HEK293 (cell line): Measurements from ENCODE around the gene GYG1.

ENCODE experiments used
- EGR2 ChIP-seq: fragments of 450-650 bp; formaldehyde crosslinking; IDR thresholded peaks from 2 replicates; pipeline ENCODE4 v1.5.1; 2016; ENCODE audit warnings: low read depth, missing biosample characterization, missing genetic modification characterization
- FEZF1 ChIP-seq: fragments of 450-650 bp; formaldehyde crosslinking; IDR thresholded peaks from 2 replicates; pipeline ENCODE4 v1.5.1; 2016; ENCODE audit warnings: missing biosample characterization, missing genetic modification characterization
- GFI1B ChIP-seq: fragments of 450-650 bp; formaldehyde crosslinking; IDR thresholded peaks from 2 replicates; pipeline ENCODE4 v1.5.1; 2016; ENCODE audit warnings: missing biosample characterization, missing genetic modification characterization
- GLI2 ChIP-seq: fragments of 450-650 bp; formaldehyde crosslinking; IDR thresholded peaks from 2 replicates; pipeline ENCODE4; 2017; ENCODE audit warnings: missing biosample characterization, missing genetic modification characterization, low read depth, borderline replicate concordance
- HOXA7 ChIP-seq: sonication (generic); formaldehyde crosslinking; IDR thresholded peaks from 2 replicates; pipeline ENCODE4 v1.8.1; 2022; ENCODE audit warnings: missing genetic modification reagents, borderline replicate concordance
- HOXD13 ChIP-seq: sonication (generic); formaldehyde crosslinking; IDR thresholded peaks from 2 replicates; pipeline ENCODE4 v1.8.0; 2022; ENCODE audit warnings: missing genetic modification reagents, borderline replicate concordance
- KLF1 ChIP-seq: fragments of 450-650 bp; formaldehyde crosslinking; IDR thresholded peaks from 2 replicates; pipeline ENCODE4 v1.5.1; 2016; ENCODE audit warnings: missing biosample characterization, missing genetic modification characterization
- KLF17 ChIP-seq: fragments of 450-650 bp; formaldehyde crosslinking; IDR thresholded peaks from 2 replicates; pipeline ENCODE4 v1.5.1; 2016; ENCODE audit warnings: missing biosample characterization, missing genetic modification characterization
- KLF7 ChIP-seq: fragments of 450-650 bp; formaldehyde crosslinking; IDR thresholded peaks from 2 replicates; pipeline ENCODE4 v1.5.1; 2016; ENCODE audit warnings: missing biosample characterization, missing genetic modification characterization, borderline replicate concordance
- KLF8 ChIP-seq: fragments of 450-650 bp; formaldehyde crosslinking; IDR thresholded peaks from 2 replicates; pipeline ENCODE4 v1.5.1; 2016; ENCODE audit warnings: missing biosample characterization, missing genetic modification characterization
- PRDM4 ChIP-seq: fragments of 450-650 bp; formaldehyde crosslinking; IDR thresholded peaks from 2 replicates; pipeline ENCODE4 v1.5.1; 2017; ENCODE audit warnings: missing biosample characterization, missing genetic modification characterization
- REPIN1 ChIP-seq: fragments of 450-650 bp; formaldehyde crosslinking; IDR thresholded peaks from 2 replicates; pipeline ENCODE4 v1.5.1; 2017; ENCODE audit warnings: missing biosample characterization, missing genetic modification characterization, low read depth
- SETDB1 ChIP-seq: IDR thresholded peaks from one replicate; pipeline ENCODE4 v1.6.1; 2017; ENCODE audit warnings: mild to moderate bottlenecking, low read length, moderate library complexity, mixed read lengths; ENCODE audit not compliant: insufficient read length
- ZBTB17 ChIP-seq: fragments of 450-650 bp; formaldehyde crosslinking; IDR thresholded peaks from 2 replicates; pipeline ENCODE4 v1.5.1; 2016; ENCODE audit warnings: missing biosample characterization, missing genetic modification characterization
- ZBTB21 ChIP-seq: fragments of 450-650 bp; formaldehyde crosslinking; IDR thresholded peaks from 2 replicates; pipeline ENCODE4 v1.5.1; 2017; ENCODE audit warnings: missing biosample characterization, missing genetic modification characterization
- ZBTB49 ChIP-seq: fragments of 450-650 bp; formaldehyde crosslinking; IDR thresholded peaks from 2 replicates; pipeline ENCODE4 v1.5.1; 2016; ENCODE audit warnings: missing biosample characterization, missing genetic modification characterization, low read depth
- ZBTB6 ChIP-seq: fragments of 450-650 bp; formaldehyde crosslinking; IDR thresholded peaks from 2 replicates; pipeline ENCODE4 v1.5.1; 2017; ENCODE audit warnings: missing biosample characterization, missing genetic modification characterization
- ZEB2 ChIP-seq: fragments of 450-650 bp; formaldehyde crosslinking; IDR thresholded peaks from 2 replicates; pipeline ENCODE4 v1.5.1; 2016; ENCODE audit warnings: missing biosample characterization, missing genetic modification characterization
- ZFP41 ChIP-seq: fragments of 450-650 bp; formaldehyde crosslinking; IDR thresholded peaks from 2 replicates; pipeline ENCODE4 v1.5.1; 2016; ENCODE audit warnings: missing biosample characterization, missing genetic modification characterization, borderline replicate concordance
- ZIC2 ChIP-seq: fragments of 450-650 bp; formaldehyde crosslinking; IDR thresholded peaks from 2 replicates; pipeline ENCODE4 v1.5.1; 2016; ENCODE audit warnings: missing biosample characterization, missing genetic modification characterization
- ZNF18 ChIP-seq: fragments of 450-650 bp; formaldehyde crosslinking; IDR thresholded peaks from 2 replicates; pipeline ENCODE4 v1.5.1; 2016; ENCODE audit warnings: missing biosample characterization, missing genetic modification characterization
- ZNF184 ChIP-seq: fragments of 450-650 bp; IDR thresholded peaks from 2 replicates; pipeline ENCODE4 v1.5.1; 2018; ENCODE audit warnings: missing biosample characterization, mild to moderate bottlenecking, missing genetic modification characterization
- ZNF2 ChIP-seq: fragments of 450-650 bp; formaldehyde crosslinking; IDR thresholded peaks from 2 replicates; pipeline ENCODE4 v1.5.1; 2016; ENCODE audit warnings: missing biosample characterization, missing genetic modification characterization
- ZNF211 ChIP-seq: fragments of 450-650 bp; formaldehyde crosslinking; IDR thresholded peaks from 2 replicates; pipeline ENCODE4 v1.5.1; 2016; ENCODE audit warnings: low read depth, missing biosample characterization, missing genetic modification characterization
- ZNF221 ChIP-seq: fragments of 450-650 bp; formaldehyde crosslinking; IDR thresholded peaks from 2 replicates; pipeline ENCODE4 v1.5.1; 2017; ENCODE audit warnings: missing biosample characterization, missing genetic modification characterization, borderline replicate concordance
- ZNF292 ChIP-seq: fragments of 450-650 bp; formaldehyde crosslinking; IDR thresholded peaks from 2 replicates; pipeline ENCODE4 v1.5.1; 2016; ENCODE audit warnings: low read depth, missing biosample characterization, missing genetic modification characterization, borderline replicate concordance
- ZNF335 ChIP-seq: fragments of 450-650 bp; formaldehyde crosslinking; conservative IDR thresholded peaks from 2 replicates; pipeline ENCODE4 v1.5.1; 2016; ENCODE audit warnings: missing biosample characterization, missing genetic modification characterization
- ZNF548 ChIP-seq: fragments of 450-650 bp; formaldehyde crosslinking; IDR thresholded peaks from 2 replicates; pipeline ENCODE4 v1.5.1; 2016; ENCODE audit warnings: missing biosample characterization, missing genetic modification characterization
- ZNF561 ChIP-seq: fragments of 450-650 bp; IDR thresholded peaks from 2 replicates; pipeline ENCODE4 v1.5.1; 2018; ENCODE audit warnings: missing biosample characterization, missing genetic modification characterization, borderline replicate concordance
- ZNF585B ChIP-seq: fragments of 450-650 bp; formaldehyde crosslinking; IDR thresholded peaks from 2 replicates; pipeline ENCODE4 v1.5.1; 2016; ENCODE audit warnings: missing biosample characterization, missing genetic modification characterization
- ZNF624 ChIP-seq: fragments of 450-650 bp; formaldehyde crosslinking; IDR thresholded peaks from 2 replicates; pipeline ENCODE4 v1.5.1; 2017; ENCODE audit warnings: missing biosample characterization, missing genetic modification characterization
- ZNF660 ChIP-seq: fragments of 450-650 bp; IDR thresholded peaks from 2 replicates; pipeline ENCODE4 v1.5.1; 2018; ENCODE audit warnings: missing biosample characterization, mild to moderate bottlenecking, missing genetic modification characterization
- ZNF768 ChIP-seq: fragments of 450-650 bp; formaldehyde crosslinking; IDR thresholded peaks from 2 replicates; pipeline ENCODE4 v1.5.1; 2018; ENCODE audit warnings: missing biosample characterization, mild to moderate bottlenecking, missing genetic modification characterization
- ZNF791 ChIP-seq: fragments of 450-650 bp; formaldehyde crosslinking; IDR thresholded peaks from 2 replicates; pipeline ENCODE4 v1.5.1; 2016; ENCODE audit warnings: missing biosample characterization, missing genetic modification characterization

The GYG1 gene

GRCh38 chr3:148943506-148944205, 47.7 kb upstream of the GYG1 start (continued):
- TF ChIP-seq KLF17 (tag by site-specific recombination) (no peak), REPIN1 (tag by site-specific recombination) (no peak), HOXA7 (CRISPR knock-in tag) (no peak), GLI2 (tag by site-specific recombination) (no peak), ZNF660 (0 out of 2 replicates have a peak, but pooled peaks have one; percentile 39), ZNF18 (no peak), ZNF548 (no peak), ZNF624 (no peak), GFI1B (no peak), ZNF221 (no peak), ZBTB49 (tag by site-specific recombination) (no peak), ZNF585B (tag by site-specific recombination) (no peak), ZBTB17 (tag by site-specific recombination) (0 out of 2 replicates have a peak, but pooled peaks have one; percentile 32), ZIC2 (tag by site-specific recombination) (no peak), KLF7 (tag by site-specific recombination) (no peak), ZNF335 (tag by site-specific recombination) (no peak), ZNF292 (no peak), SETDB1 (no peak), KLF8 (no peak), ZNF2 (no peak), EGR2 (no peak), ZEB2 (no peak), ZNF184 (0 out of 2 replicates have a peak, but pooled peaks have one; percentile 45), ZNF211 (tag by site-specific recombination) (no peak), ZNF791 (tag by site-specific recombination) (no peak), ZFP41 (tag by site-specific recombination) (no peak), FEZF1 (tag by site-specific recombination) (no peak), ZBTB21 (tag by site-specific recombination) (no peak), PRDM4 (no peak), KLF1 (no peak), HOXD13 (CRISPR knock-in tag) (no peak), ZNF768 (tag by site-specific recombination) (no peak), ZNF561 (tag by site-specific recombination) (no peak), ZBTB6 (tag by site-specific recombination) (no peak)
